Hepatocyte (in vitro differentiated cells): ENCODE measurements around the gene OSTM1. TPM values are rescaled to one million over a fixed set of nuclear protein-coding genes. Genes with fewer than 3 reads are reported as not detected.

Experiments used
- DNase-seq: peaks from one replicate; pipeline ENCODE4 v3.0.0-alpha.2; 2016; ENCODE audit warnings: low spot score
- H2AFZ ChIP-seq: fragments of 200-600 bp; sonication (generic); 2 replicates; pipeline ENCODE4 v1.6.0; 2016; ENCODE audit warnings: antibody characterized with exemption, mild to moderate bottlenecking
- H3K27ac ChIP-seq: fragments of 200-600 bp; sonication (generic); 2 replicates; pipeline ENCODE4 v1.5.1; 2016; ENCODE audit warnings: mild to moderate bottlenecking
- H3K27me3 ChIP-seq: fragments of 200-600 bp; sonication (generic); 2 replicates; pipeline ENCODE4 v1.6.1; 2016
- H3K36me3 ChIP-seq: fragments of 200-600 bp; sonication (generic); replicated peaks from 2 replicates; pipeline ENCODE4 v1.5.1; 2016; ENCODE audit warnings: low read depth; ENCODE audit not compliant: insufficient read depth
- H3K4me1 ChIP-seq: fragments of 200-600 bp; sonication (generic); 2 replicates; pipeline ENCODE4 v1.5.1; 2016; ENCODE audit warnings: mild to moderate bottlenecking, moderate library complexity; ENCODE audit not compliant: insufficient read depth
- H3K4me2 ChIP-seq: fragments of 200-600 bp; sonication (generic); 2 replicates; pipeline ENCODE4 v1.6.0; 2016
- H3K4me3 ChIP-seq: fragments of 200-600 bp; sonication (generic); 2 replicates; pipeline ENCODE4 v1.5.1; 2016; ENCODE audit warnings: mild to moderate bottlenecking
- H3K79me2 ChIP-seq: fragments of 200-600 bp; sonication (generic); 2 replicates; pipeline ENCODE4 v1.6.0; 2017; ENCODE audit warnings: mild to moderate bottlenecking
- H3K9me2 ChIP-seq: fragments of 200-600 bp; sonication (generic); replicated peaks from 2 replicates; pipeline ENCODE4 v1.6.0; 2017; ENCODE audit warnings: mild to moderate bottlenecking; ENCODE audit not compliant: insufficient read depth
- H3K9me3 ChIP-seq: fragments of 200-600 bp; sonication (generic); 2 replicates; pipeline ENCODE4 v1.5.1; 2016; ENCODE audit warnings: low read depth, mild to moderate bottlenecking
- H4K20me1 ChIP-seq: fragments of 200-600 bp; sonication (generic); 2 replicates; pipeline ENCODE4 v1.6.0; 2016; ENCODE audit warnings: mild to moderate bottlenecking; ENCODE audit not compliant: insufficient read depth, poor library complexity, severe bottlenecking
- EZH2 ChIP-seq: fragments of 200-600 bp; sonication (generic); IDR thresholded peaks from 2 replicates; pipeline ENCODE4 v1.6.1; 2016; ENCODE audit warnings: antibody characterized with exemption, mild to moderate bottlenecking, borderline replicate concordance
- EZH2phosphoT487 ChIP-seq: fragments of 200-600 bp; sonication (generic); IDR thresholded peaks from one replicate; pipeline ENCODE4 v1.6.1; 2018; ENCODE audit warnings: antibody characterized with exemption, mild to moderate bottlenecking, low read depth, moderate library complexity; ENCODE audit not compliant: unreplicated experiment, severe bottlenecking
- WGBS: methylation state at CpG from one replicate; pipeline ENCODE4 v1.1.6; 2016; ENCODE audit warnings: low lambda C conversion rate; ENCODE audit errors: missing lambda C conversion rate; 5-methylcytosine and 5-hydroxymethylcytosine counted together
- polyA plus RNA-seq: library from polyadenylated mRNA; unstranded; fragments of >200 nt; fragmentation: Nextera tagmentation; extraction: Ambion mirVana; gene quantifications from 2 replicates; pipeline ENCODE4 v1.2.1, GENCODE V29; 2016
- total RNA-seq: library from RNA; depleted of rRNA; stranded (reverse); fragments of >200 nt; gene quantifications from 2 replicates; pipeline ENCODE4 v1.2.3, GENCODE V29; 2014
- TF ChIP-seq, protein P1 (sequence below): fragments of 200-600 bp; sonication (generic); IDR thresholded peaks from 2 replicates; pipeline ENCODE4 v1.5.1; 2016; ENCODE audit warnings: antibody characterized with exemption, mild to moderate bottlenecking; ENCODE audit not compliant: poor library complexity

The OSTM1 gene
- total and polyA plus RNA-seq, 2 experiments from 2014 or later, result 24.1 to 26.1 TPM

GRCh38 chr6:108100003-108100402, 25.5 kb upstream of the OSTM1 start:
- Histone ChIP-seq H3K9me3 (no peaks in the 10 kb centered on the region), H3K79me2 (no peaks in the 10 kb centered on the region), H3K27ac (no peak overlapping the region), H4K20me1 (no peaks in the 10 kb centered on the region), H3K4me2 (no peak overlapping the region), H3K4me1 (no peaks in the 10 kb centered on the region), H3K36me3 (no peaks in the 10 kb centered on the region), H3K9me2 (no peaks in the 10 kb centered on the region), H2AFZ (no peak overlapping the region), H3K4me3 (no peak overlapping the region), H3K27me3 (peaks cover 3% of the 10 kb centered on the region)
- no peak for TF ChIP-seq EZH2
- TF ChIP-seq EZH2phosphoT487, result no peak
- TF ChIP-seq, protein P1, sequence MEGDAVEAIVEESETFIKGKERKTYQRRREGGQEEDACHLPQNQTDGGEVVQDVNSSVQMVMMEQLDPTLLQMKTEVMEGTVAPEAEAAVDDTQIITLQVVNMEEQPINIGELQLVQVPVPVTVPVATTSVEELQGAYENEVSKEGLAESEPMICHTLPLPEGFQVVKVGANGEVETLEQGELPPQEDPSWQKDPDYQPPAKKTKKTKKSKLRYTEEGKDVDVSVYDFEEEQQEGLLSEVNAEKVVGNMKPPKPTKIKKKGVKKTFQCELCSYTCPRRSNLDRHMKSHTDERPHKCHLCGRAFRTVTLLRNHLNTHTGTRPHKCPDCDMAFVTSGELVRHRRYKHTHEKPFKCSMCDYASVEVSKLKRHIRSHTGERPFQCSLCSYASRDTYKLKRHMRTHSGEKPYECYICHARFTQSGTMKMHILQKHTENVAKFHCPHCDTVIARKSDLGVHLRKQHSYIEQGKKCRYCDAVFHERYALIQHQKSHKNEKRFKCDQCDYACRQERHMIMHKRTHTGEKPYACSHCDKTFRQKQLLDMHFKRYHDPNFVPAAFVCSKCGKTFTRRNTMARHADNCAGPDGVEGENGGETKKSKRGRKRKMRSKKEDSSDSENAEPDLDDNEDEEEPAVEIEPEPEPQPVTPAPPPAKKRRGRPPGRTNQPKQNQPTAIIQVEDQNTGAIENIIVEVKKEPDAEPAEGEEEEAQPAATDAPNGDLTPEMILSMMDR, result no peak
- no peak for DNase-seq
- 90% methylated on average over 2 of the region's 2 CpGs for WGBS

- H2AFZ ChIP-seq, result no peak overlapping the region
- peaks cover 3% of the 10 kb centered on the region for H3K27me3 ChIP-seq
- no peaks in the 10 kb centered on the region for H4K20me1 ChIP-seq
- WGBS, result 100% methylated on average over 1 of the region's 1 CpG
- TF ChIP-seq, protein P1, result no peak
- TF ChIP-seq EZH2phosphoT487 (no peak), EZH2 (no peak)
- H3K4me2 ChIP-seq, result no peak overlapping the region
- H3K36me3 ChIP-seq, result no peaks in the 10 kb centered on the region
- no peak overlapping the region for H3K27ac ChIP-seq
- no peak overlapping the region for H3K4me3 ChIP-seq
- no peaks in the 10 kb centered on the region for H3K9me3 ChIP-seq
- DNase-seq, result no peak
- H3K9me2 ChIP-seq, result no peaks in the 10 kb centered on the region
- no peaks in the 10 kb centered on the region for H3K79me2 ChIP-seq
- no peaks in the 10 kb centered on the region for H3K4me1 ChIP-seq
Observed at GRCh38 chr6:108097882-108098281, 23.3 kb upstream of the OSTM1 start.

DNA sequence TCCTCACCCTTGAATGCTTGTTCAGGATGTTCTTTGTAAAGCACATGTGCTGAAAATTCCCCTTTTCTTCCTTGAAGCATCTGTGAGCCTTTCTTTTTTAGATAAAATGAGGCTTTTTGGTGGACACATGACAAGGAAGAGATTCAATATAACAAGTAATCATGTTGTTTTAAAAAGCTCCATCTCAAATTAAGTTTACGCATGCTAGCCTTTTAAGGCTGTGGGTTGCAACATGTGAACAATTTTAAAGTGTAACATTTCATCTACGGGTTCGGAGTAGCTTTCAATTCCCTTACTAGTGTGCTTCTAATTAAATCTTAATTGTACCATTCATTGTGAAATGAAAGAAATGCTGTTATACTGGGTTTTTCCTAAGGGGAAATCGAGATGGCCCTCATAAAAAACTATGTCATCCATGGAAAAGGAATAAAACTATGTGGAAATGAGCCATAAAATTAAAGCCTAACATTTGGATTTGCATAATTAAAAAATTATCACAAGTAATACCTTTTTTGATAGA, 19.3 kb upstream of the OSTM1 start:
- Histone ChIP-seq H3K27me3 (no peaks in the 10 kb centered on the region), H4K20me1 (no peaks in the 10 kb centered on the region), H2AFZ (no peak overlapping the region), H3K79me2 (no peaks in the 10 kb centered on the region), H3K4me2 (no peak overlapping the region), H3K4me1 (no peaks in the 10 kb centered on the region), H3K27ac (no peak overlapping the region), H3K36me3 (no peaks in the 10 kb centered on the region), H3K4me3 (no peak overlapping the region), H3K9me3 (no peaks in the 10 kb centered on the region), H3K9me2 (no peaks in the 10 kb centered on the region)
- DNase-seq, result no peak
- TF ChIP-seq EZH2, result no peak
- TF ChIP-seq EZH2phosphoT487, result no peak
- TF ChIP-seq, protein P1, result no peak
- WGBS, result 80% methylated on average over 4 of the region's 4 CpGs

DNA sequence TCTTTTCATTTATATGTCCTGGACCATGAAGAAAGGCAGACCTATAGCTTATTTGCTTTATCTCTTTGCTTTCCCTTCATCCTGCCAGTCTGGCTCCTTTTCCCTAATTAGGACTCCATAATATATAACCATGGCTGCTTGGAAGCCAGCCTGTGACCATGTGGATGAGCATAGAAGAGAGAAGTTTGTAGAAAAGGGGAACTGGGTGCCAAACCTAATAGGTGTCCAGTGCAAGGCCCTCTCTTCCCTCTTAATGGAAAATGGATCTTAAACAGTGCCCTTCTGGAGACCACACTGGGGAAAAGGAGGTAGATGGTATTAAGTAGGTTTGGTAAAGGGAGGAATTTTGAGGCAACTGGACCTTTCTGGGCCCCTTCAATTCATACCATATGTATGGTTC, 16.7 kb upstream of the OSTM1 start:
- TF ChIP-seq EZH2phosphoT487 (no peak), EZH2 (no peak)
- TF ChIP-seq, protein P1, result no peak
- no peaks in the 10 kb centered on the region for H3K9me3 ChIP-seq
- no peaks in the 10 kb centered on the region for H3K79me2 ChIP-seq
- no peak overlapping the region for H3K4me3 ChIP-seq
- DNase-seq, result no peak
- H3K4me2 ChIP-seq, result no peak overlapping the region
- H3K9me2 ChIP-seq, result no peaks in the 10 kb centered on the region
- no peaks in the 10 kb centered on the region for H3K27me3 ChIP-seq
- H4K20me1 ChIP-seq, result no peaks in the 10 kb centered on the region
- no peak overlapping the region for H2AFZ ChIP-seq
- no peak overlapping the region for H3K27ac ChIP-seq
- H3K36me3 ChIP-seq, result no peaks in the 10 kb centered on the region
- no peaks in the 10 kb centered on the region for H3K4me1 ChIP-seq
